ENCODE data around the gene ANKRD66.

The ANKRD66 gene

DNA sequence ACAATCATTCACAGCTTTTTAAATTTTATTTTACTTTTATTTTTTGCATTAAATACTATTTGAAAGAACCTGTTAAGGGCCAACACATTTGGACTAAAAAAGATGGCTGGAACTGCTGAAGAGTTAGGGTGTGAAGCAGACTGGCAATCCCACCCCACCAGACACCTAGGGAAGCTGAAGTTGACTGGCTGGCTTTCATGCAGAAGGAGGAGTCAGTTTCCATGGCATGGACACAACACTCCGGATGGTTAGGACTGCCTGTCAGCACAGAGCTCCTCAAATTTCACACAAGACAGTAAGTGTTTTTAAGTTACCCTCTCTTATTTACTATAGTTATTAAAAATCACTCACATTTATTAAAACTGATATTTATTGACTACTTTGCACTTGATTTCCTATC, at the start of gene ANKRD66:
Gene ANKRD66 (plus strand): TSS at position 238 of the 400 bp plus-strand sequence. CDS start 5,016 bp downstream, outside the sequence.
- H3K36me3 ChIP-seq (ENCODE audit: insufficient read depth, low read length), result no peaks in the 10 kb centered on the region
- no peak within 1 kb of the TSS for H2AFZ ChIP-seq (ENCODE audit: low read length, unreplicated experiment)
- H3K27ac ChIP-seq (ENCODE audit: low read depth, low read length), result no peak within 1 kb of the TSS
- H3K27me3 ChIP-seq (ENCODE audit: insufficient read depth, low read length), result peaks cover 18% of the 10 kb centered on the region
- no peaks in the 10 kb centered on the region for H3K79me2 ChIP-seq (ENCODE audit: control insufficient read depth, insufficient read depth, low read length, unreplicated experiment)
- H3K4me1 ChIP-seq (ENCODE audit: control insufficient read depth, insufficient read depth, low read length, unreplicated experiment), result no peaks in the 10 kb centered on the region
- H3K4me3 ChIP-seq (ENCODE audit: low read depth, low read length), result no peak within 1 kb of the TSS

DNA sequence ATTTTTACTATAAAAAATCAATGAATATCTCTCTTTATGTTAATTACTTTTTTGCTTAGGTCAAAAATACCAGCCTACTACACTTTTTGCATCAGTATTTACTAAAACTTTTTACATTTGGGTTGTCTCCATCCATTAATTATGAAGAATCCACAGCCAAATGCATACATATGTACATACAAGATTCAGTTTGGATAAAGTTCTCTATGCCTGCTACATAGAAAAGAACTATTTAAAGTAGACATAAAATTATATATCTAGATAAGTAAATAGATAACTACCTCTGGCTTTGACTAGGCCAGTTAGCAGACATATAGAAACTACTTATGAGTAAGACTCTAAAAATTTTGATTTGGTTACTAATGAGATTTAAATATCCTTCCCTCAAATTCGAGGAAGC, 46.8 kb upstream of the ANKRD66 start:
- no peaks in the 10 kb centered on the region for H3K4me1 ChIP-seq (ENCODE audit: control insufficient read depth, insufficient read depth, low read length, unreplicated experiment)
- H3K79me2 ChIP-seq (ENCODE audit: control insufficient read depth, insufficient read depth, low read length, unreplicated experiment), result no peaks in the 10 kb centered on the region
- H3K27ac ChIP-seq (ENCODE audit: low read depth, low read length), result no peak overlapping the region
- no peak overlapping the region for H3K4me3 ChIP-seq (ENCODE audit: low read depth, low read length)
- H2AFZ ChIP-seq (ENCODE audit: low read length, unreplicated experiment), result no peak overlapping the region
- H3K27me3 ChIP-seq (ENCODE audit: insufficient read depth, low read length), result no peaks in the 10 kb centered on the region; the same call in 1 of the 2 replicates
- no peaks in the 10 kb centered on the region for H3K36me3 ChIP-seq (ENCODE audit: insufficient read depth, low read length)

DNA sequence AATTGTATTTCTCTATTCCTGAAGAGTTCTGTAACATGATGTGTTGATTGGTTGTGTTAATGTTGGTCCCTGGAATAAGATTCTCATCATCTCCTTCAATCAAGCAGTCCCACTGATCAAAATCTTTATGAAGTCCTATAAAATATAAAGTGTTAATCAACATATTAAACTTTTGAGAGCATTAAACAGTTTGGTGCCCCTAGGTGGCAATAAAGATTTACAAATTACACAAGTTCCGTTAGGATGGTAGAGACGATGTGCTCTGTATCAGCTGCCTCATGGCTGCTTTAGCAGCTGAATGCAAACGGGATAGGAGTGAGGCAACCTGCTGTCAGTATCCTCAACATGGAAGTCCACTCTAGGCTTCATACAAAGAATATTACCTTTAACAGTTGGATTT, 42.2 kb upstream of the ANKRD66 start:
- Histone ChIP-seq H3K4me3 (ENCODE audit: low read depth, low read length) (no peak overlapping the region), H3K27me3 (ENCODE audit: insufficient read depth, low read length) (no peaks in the 10 kb centered on the region; the same call in 1 of the 2 replicates), H3K4me1 (ENCODE audit: control insufficient read depth, insufficient read depth, low read length, unreplicated experiment) (no peaks in the 10 kb centered on the region), H3K36me3 (ENCODE audit: insufficient read depth, low read length) (no peaks in the 10 kb centered on the region), H3K79me2 (ENCODE audit: control insufficient read depth, insufficient read depth, low read length, unreplicated experiment) (no peaks in the 10 kb centered on the region), H3K27ac (ENCODE audit: low read depth, low read length) (no peak overlapping the region), H2AFZ (ENCODE audit: low read length, unreplicated experiment) (no peak overlapping the region)

DNA sequence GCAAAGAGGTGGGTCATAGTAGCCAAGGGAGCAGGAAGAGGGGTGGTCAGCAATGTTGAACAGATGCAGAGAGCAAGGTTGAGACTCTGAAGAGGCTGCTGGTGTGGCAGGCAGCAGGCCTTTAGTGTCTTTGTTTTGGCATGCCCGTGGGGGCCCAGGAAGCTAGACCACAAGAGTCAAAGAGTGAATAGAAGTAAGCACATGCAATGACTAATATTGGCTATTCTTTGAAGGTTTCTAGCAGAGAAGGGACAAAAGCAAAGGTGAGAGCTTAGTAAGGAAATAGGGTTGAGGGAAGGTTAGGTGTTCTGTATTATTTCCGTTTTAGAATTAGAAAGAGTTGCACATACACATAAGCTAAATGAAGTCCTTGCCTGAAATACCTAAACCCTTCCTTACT, 40.3 kb upstream of the ANKRD66 start:
- no peaks in the 10 kb centered on the region; the same call in 1 of the 2 replicates for H3K27me3 ChIP-seq (ENCODE audit: insufficient read depth, low read length)
- H3K4me3 ChIP-seq (ENCODE audit: low read depth, low read length), result no peak overlapping the region
- no peaks in the 10 kb centered on the region for H3K4me1 ChIP-seq (ENCODE audit: control insufficient read depth, insufficient read depth, low read length, unreplicated experiment)
- no peak overlapping the region for H3K27ac ChIP-seq (ENCODE audit: low read depth, low read length)
- no peaks in the 10 kb centered on the region for H3K36me3 ChIP-seq (ENCODE audit: insufficient read depth, low read length)
- no peaks in the 10 kb centered on the region for H3K79me2 ChIP-seq (ENCODE audit: control insufficient read depth, insufficient read depth, low read length, unreplicated experiment)
- no peak overlapping the region for H2AFZ ChIP-seq (ENCODE audit: low read length, unreplicated experiment)

DNA sequence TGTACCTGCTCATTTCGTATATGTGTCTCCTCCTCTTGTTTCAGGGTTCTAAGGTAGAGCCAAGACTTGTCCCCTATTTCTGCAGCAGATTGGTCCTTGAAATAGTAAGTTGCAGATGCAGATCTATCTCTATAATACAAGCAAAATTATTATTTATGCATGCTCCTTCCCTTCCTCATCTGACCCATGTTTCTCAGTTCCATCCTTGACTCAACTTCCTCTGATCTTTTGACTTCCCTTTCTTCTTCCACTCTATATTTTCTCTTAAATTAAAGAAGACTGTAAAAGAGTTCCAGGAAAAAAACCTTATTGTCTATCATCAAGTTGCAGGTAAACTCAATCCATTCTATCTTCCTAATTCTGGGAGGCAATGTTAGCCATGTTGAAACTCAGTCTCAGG, 35.2 kb upstream of the ANKRD66 start:
- Histone ChIP-seq H3K27ac (ENCODE audit: low read depth, low read length) (no peak overlapping the region), H2AFZ (ENCODE audit: low read length, unreplicated experiment) (no peak overlapping the region), H3K4me3 (ENCODE audit: low read depth, low read length) (no peak overlapping the region), H3K4me1 (ENCODE audit: control insufficient read depth, insufficient read depth, low read length, unreplicated experiment) (peaks cover 4% of the 10 kb centered on the region), H3K27me3 (ENCODE audit: insufficient read depth, low read length) (no peaks in the 10 kb centered on the region), H3K36me3 (ENCODE audit: insufficient read depth, low read length) (no peaks in the 10 kb centered on the region), H3K79me2 (ENCODE audit: control insufficient read depth, insufficient read depth, low read length, unreplicated experiment) (no peaks in the 10 kb centered on the region)

DNA sequence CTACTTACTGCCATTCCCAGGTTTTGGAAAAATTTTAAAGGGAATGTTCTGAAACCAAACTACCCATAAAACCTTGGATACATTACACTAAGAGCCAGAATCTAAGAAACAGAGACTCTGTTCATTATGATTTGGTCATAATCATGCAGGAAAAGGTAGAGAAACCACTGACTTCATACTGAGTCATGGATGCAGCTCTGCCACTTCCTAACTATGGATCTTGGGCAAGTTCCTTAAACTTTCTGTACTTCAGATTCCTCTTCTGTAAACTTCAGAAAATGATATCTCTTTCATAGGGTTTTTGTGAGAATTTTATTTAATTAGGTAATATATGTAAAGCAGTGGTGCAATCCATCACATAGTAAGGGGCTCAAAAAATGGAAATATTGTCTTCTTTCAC, 31.6 kb upstream of the ANKRD66 start:
- Histone ChIP-seq H3K36me3 (ENCODE audit: insufficient read depth, low read length) (no peaks in the 10 kb centered on the region), H3K4me3 (ENCODE audit: low read depth, low read length) (no peak overlapping the region), H2AFZ (ENCODE audit: low read length, unreplicated experiment) (no peak overlapping the region), H3K79me2 (ENCODE audit: control insufficient read depth, insufficient read depth, low read length, unreplicated experiment) (no peaks in the 10 kb centered on the region), H3K4me1 (ENCODE audit: control insufficient read depth, insufficient read depth, low read length, unreplicated experiment) (peaks cover 10% of the 10 kb centered on the region), H3K27ac (ENCODE audit: low read depth, low read length) (no peak overlapping the region), H3K27me3 (ENCODE audit: insufficient read depth, low read length) (peaks cover 3% of the 10 kb centered on the region)

DNA sequence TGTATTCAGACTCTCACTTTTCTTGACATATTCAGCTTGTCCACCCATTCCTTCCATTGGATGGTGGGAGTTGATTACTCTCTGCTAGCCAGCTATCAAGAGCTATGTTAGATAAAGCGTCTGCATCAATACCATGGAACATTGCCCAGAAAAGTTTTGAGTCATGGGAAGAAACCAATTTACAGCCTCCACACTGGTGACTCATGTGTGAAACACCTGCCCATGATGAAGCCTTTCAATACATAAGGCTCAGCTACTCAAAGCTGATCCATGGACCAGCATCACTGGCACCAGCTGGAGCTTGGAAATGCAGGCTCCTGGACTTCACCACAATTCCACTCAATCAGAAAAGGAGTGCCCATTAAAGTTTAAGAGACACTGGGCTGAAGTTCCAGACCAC, 27.6 kb upstream of the ANKRD66 start:
- Histone ChIP-seq H3K27me3 (ENCODE audit: insufficient read depth, low read length) (peaks cover 37% of the 10 kb centered on the region), H3K4me1 (ENCODE audit: control insufficient read depth, insufficient read depth, low read length, unreplicated experiment) (peaks cover 10% of the 10 kb centered on the region), H3K36me3 (ENCODE audit: insufficient read depth, low read length) (no peaks in the 10 kb centered on the region), H3K4me3 (ENCODE audit: low read depth, low read length) (no peak overlapping the region), H3K27ac (ENCODE audit: low read depth, low read length) (no peak overlapping the region), H2AFZ (ENCODE audit: low read length, unreplicated experiment) (no peak overlapping the region), H3K79me2 (ENCODE audit: control insufficient read depth, insufficient read depth, low read length, unreplicated experiment) (no peaks in the 10 kb centered on the region)

DNA sequence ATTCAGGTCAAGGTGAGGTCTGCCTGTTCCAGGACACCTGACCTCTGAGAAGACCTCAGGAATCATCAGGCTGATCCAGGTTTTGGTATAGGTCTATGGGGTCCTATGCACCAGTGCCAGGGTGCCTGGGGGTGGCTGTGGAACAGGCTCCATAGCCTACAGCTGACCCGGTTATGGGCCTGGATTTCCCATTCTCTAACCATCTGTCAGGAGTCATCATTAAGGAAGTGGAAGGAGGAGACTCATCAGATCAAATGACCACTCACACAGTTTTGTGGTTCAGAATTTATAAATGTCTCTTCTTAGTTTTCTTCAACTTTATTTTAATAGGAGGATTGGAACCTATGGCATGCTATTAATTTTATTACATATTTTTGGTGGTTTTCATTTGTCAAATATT, 26.3 kb upstream of the ANKRD66 start:
- Histone ChIP-seq H3K36me3 (ENCODE audit: insufficient read depth, low read length) (no peaks in the 10 kb centered on the region), H3K4me1 (ENCODE audit: control insufficient read depth, insufficient read depth, low read length, unreplicated experiment) (peaks cover 9% of the 10 kb centered on the region), H3K27me3 (ENCODE audit: insufficient read depth, low read length) (peaks cover 47% of the 10 kb centered on the region)

DNA sequence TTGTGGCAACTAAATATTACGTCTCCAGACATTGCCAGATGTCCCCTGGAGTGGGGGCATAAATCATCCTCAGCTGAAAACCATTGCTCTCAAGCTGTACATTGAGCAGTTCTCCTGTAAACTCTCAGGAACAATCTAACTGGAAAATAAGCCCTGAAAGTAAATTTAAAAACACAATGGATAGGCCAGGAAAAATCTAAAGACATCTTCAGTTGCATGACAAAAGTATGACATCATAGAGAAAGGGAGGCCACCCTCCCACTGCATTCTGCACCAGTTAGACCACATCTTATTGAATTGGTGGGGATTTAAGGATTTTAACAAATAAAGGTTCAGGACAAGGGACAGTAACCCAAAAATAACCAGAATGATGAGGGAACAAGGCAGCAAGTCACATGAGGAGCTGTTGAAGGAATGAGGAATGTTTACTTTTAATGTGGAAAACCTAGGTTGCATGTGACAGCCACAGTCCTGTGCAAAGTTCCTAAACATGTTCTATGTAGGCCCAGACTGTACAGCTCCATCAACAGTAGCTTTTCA, 16.9 kb upstream of the ANKRD66 start:
- peaks cover 88% of the 10 kb centered on the region for H3K27me3 ChIP-seq (ENCODE audit: insufficient read depth, low read length)
- no peaks in the 10 kb centered on the region for H3K79me2 ChIP-seq (ENCODE audit: control insufficient read depth, insufficient read depth, low read length, unreplicated experiment)
- no peak overlapping the region for H2AFZ ChIP-seq (ENCODE audit: low read length, unreplicated experiment)
- no peaks in the 10 kb centered on the region for H3K4me1 ChIP-seq (ENCODE audit: control insufficient read depth, insufficient read depth, low read length, unreplicated experiment)
- H3K4me3 ChIP-seq (ENCODE audit: low read depth, low read length), result no peak overlapping the region
- no peak overlapping the region for H3K27ac ChIP-seq (ENCODE audit: low read depth, low read length)
- no peaks in the 10 kb centered on the region for H3K36me3 ChIP-seq (ENCODE audit: insufficient read depth, low read length)

More for the DNA sequence above, 26.3 kb upstream of the ANKRD66 start:
- Histone ChIP-seq H3K79me2 (ENCODE audit: control insufficient read depth, insufficient read depth, low read length, unreplicated experiment) (no peaks in the 10 kb centered on the region), H2AFZ (ENCODE audit: low read length, unreplicated experiment) (no peak overlapping the region), H3K27ac (ENCODE audit: low read depth, low read length) (no peak overlapping the region), H3K4me3 (ENCODE audit: low read depth, low read length) (no peak overlapping the region)

DNA sequence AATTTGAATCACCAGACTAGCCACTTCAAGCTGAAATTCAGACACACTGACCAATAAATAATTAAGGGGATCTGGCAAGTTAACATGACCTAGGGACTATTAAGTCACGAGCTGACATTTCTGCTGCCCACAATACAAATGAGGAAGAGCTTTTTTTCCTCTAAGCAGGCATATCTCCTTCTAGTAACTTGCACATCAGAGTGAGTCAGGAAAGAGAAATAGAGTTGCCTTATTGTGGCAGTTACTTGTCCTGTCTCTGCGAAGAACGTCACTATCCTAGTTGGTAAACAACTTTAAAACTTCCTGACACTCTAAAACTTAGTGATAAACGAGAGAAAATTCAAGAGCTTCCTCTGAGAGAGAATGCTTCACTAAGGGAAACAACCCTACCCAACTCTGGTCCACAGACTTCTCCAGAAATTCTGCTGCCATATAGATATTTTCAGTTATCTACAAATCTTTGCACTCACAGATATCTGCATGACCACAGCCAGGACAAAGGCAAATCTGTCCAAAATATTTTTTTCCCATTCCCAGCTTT, 15.7 kb upstream of the ANKRD66 start:
- H3K4me1 ChIP-seq (ENCODE audit: control insufficient read depth, insufficient read depth, low read length, unreplicated experiment), result no peaks in the 10 kb centered on the region
- no peak overlapping the region for H2AFZ ChIP-seq (ENCODE audit: low read length, unreplicated experiment)
- H3K27ac ChIP-seq (ENCODE audit: low read depth, low read length), result no peak overlapping the region
- no peak overlapping the region for H3K4me3 ChIP-seq (ENCODE audit: low read depth, low read length)
- H3K79me2 ChIP-seq (ENCODE audit: control insufficient read depth, insufficient read depth, low read length, unreplicated experiment), result no peaks in the 10 kb centered on the region
- H3K27me3 ChIP-seq (ENCODE audit: insufficient read depth, low read length), result peaks cover 91% of the 10 kb centered on the region
- no peaks in the 10 kb centered on the region for H3K36me3 ChIP-seq (ENCODE audit: insufficient read depth, low read length)

DNA sequence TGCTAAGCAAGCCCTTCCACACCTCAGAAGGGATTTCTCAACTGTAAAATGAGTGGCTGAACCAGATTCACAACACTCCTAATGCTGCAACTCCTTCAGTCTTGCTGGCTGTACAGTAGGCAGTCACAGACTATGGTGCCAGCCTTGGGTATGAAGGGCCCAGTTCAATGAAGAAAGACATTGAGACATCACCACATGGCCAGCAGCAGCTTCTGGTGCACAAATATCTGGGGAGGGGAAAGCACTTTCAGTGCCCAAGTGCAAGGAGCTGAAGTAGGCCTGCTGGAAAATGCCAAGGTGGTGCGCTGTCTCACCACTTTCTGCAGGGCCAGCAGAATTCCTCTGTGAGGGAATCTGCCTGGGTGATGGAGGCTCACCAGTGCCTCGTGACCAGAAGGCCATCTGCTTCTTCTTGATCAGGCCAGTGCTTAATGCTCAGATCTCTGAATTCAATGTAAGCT, 13.4 kb upstream of the ANKRD66 start:
- Histone ChIP-seq H3K27ac (ENCODE audit: low read depth, low read length) (no peak overlapping the region), H3K36me3 (ENCODE audit: insufficient read depth, low read length) (no peaks in the 10 kb centered on the region), H2AFZ (ENCODE audit: low read length, unreplicated experiment) (no peak overlapping the region), H3K4me3 (ENCODE audit: low read depth, low read length) (no peak overlapping the region), H3K4me1 (ENCODE audit: control insufficient read depth, insufficient read depth, low read length, unreplicated experiment) (no peaks in the 10 kb centered on the region), H3K79me2 (ENCODE audit: control insufficient read depth, insufficient read depth, low read length, unreplicated experiment) (no peaks in the 10 kb centered on the region), H3K27me3 (ENCODE audit: insufficient read depth, low read length) (peaks cover 86% of the 10 kb centered on the region)
